IPS DF 6.9 (cell line): Measurements from ENCODE around the gene CDR2.
"Not testable (repeated sequence)": the region's sequence is repeated elsewhere in the genome, so short reads cannot be mapped to it uniquely, and the experiment has no call there.

Source experiments
- DNase-seq: peaks from one replicate; pipeline ENCODE4 v3.0.0-alpha.2; 2013; ENCODE audit warnings: low read depth, low spot score
- H3K27ac ChIP-seq: one replicate; pipeline ENCODE4 v1.5.1; 2013; ENCODE audit warnings: low read length, control low read depth
- H3K27me3 ChIP-seq: 2 replicates; pipeline ENCODE4 v1.6.1; 2013; ENCODE audit warnings: mild to moderate bottlenecking, low read length; ENCODE audit not compliant: control insufficient read depth, insufficient read depth
- H3K36me3 ChIP-seq: 2 replicates; pipeline ENCODE4 v1.6.1; 2013; ENCODE audit warnings: low read length; ENCODE audit not compliant: control insufficient read depth, insufficient read depth
- H3K4me1 ChIP-seq: 2 replicates; pipeline ENCODE4 v1.6.1; 2013; ENCODE audit warnings: low read length; ENCODE audit not compliant: control insufficient read depth, insufficient read depth
- H3K4me3 ChIP-seq: 2 replicates; pipeline ENCODE4 v1.5.1; 2013; ENCODE audit warnings: mild to moderate bottlenecking, low read length
- H3K9me3 ChIP-seq: 2 replicates; pipeline ENCODE4 v1.6.1; 2013; ENCODE audit warnings: low read length, inconsistent platforms; ENCODE audit not compliant: control insufficient read depth, insufficient read depth
- WGBS: extraction: QIAGEN DNeasy Blood & Tissue Kit; methylation state at CpG from one replicate; pipeline ENCODE4 v1.1.7; 2013; ENCODE audit warnings: mixed read lengths, missing lambda C conversion rate; ENCODE audit not compliant: insufficient read length, insufficient coverage; 5-methylcytosine and 5-hydroxymethylcytosine counted together

Gene CDR2

DNA sequence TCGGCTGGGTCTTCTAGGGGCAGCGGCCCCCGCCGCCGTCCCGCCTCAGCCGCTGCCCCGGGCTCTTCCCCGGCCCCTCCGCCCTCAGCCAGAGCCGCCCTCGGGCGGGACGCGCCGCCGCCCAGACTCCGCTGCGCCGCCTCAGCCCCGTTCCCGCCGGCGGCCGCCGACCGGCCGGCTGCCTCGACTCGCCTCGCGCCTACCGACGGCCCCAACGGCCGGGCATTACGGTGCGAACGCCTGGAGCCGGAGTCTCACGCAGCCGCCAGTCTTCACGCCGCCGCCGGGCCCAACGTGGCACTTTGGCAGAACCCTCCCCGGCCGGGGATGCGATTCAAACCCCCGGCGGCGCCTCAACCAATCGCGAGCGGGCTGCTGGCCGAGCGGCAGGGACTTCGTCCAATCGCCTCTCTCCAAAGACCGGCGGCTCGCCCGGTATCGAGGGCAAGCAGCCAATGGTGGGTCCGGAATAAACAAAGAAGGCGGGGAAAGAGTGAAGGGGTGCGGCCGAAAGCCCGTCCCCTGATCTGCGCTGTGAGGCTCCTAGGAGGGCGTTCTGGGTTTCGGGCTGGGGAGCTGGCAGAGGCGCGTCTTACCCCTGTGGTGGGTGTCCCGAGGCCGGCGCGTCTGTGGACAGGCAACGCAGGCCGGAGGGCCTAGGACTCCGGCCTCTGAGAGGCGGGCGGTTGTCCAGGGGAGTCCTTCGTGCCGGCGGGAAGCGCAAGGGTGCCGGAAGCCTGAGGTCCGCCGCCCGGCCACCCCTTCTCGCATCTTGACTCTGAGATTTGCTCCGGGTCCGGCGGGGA is at the start of gene CDR2:
Gene CDR2 (minus strand): TSS at position 309 of the 806 bp plus-strand sequence. CDS start 310 bp downstream, outside the sequence.
- H3K36me3 ChIP-seq, result no peaks in the 10 kb centered on the region
- no peak within 1 kb of the TSS for H3K27ac ChIP-seq
- DNase-seq, result peak; percentile 88
- no peaks in the 10 kb centered on the region for H3K4me1 ChIP-seq
- peak within 1 kb of the TSS; percentile 72 for H3K4me3 ChIP-seq
- H3K9me3 ChIP-seq, result no peaks in the 10 kb centered on the region
- no CpG with 5 or more reads among the region's 96 CpGs for WGBS
- H3K27me3 ChIP-seq, result no peaks in the 10 kb centered on the region

GRCh38 chr16:22423716-22424115 is 49.3 kb upstream of the CDR2 start:
- Histone ChIP-seq H3K27me3 (no peaks in the 10 kb centered on the region), H3K9me3 (no peaks in the 10 kb centered on the region), H3K36me3 (peaks cover 12% of the 10 kb centered on the region), H3K4me1 (no peaks in the 10 kb centered on the region), H3K27ac (no peak overlapping the region), H3K4me3 (no peak overlapping the region)
- WGBS, result no CpG with 5 or more reads among the region's 12 CpGs
- no peak for DNase-seq

GRCh38 chr16:22421136-22421535 is 46.7 kb upstream of the CDR2 start:
- DNase-seq, result no peak
- Histone ChIP-seq H3K4me1 (no peaks in the 10 kb centered on the region), H3K9me3 (no peaks in the 10 kb centered on the region), H3K27me3 (no peaks in the 10 kb centered on the region), H3K36me3 (peaks cover 3% of the 10 kb centered on the region; the same call in 1 of the 2 replicates), H3K27ac (no peak overlapping the region), H3K4me3 (no peak overlapping the region)
- WGBS, result no CpG with 5 or more reads among the region's 14 CpGs

- H3K9me3 ChIP-seq, result no peaks in the 10 kb centered on the region
- DNase-seq, result no peak
- H3K36me3 ChIP-seq, result peaks cover 3% of the 10 kb centered on the region; the same call in 1 of the 2 replicates
- H3K4me3 ChIP-seq, result no peak overlapping the region
- no CpG with 5 or more reads among the region's 18 CpGs for WGBS
- no peaks in the 10 kb centered on the region for H3K27me3 ChIP-seq
- no peak overlapping the region for H3K27ac ChIP-seq
- no peaks in the 10 kb centered on the region for H3K4me1 ChIP-seq
Observed at GRCh38 chr16:22420606-22421135, 46.3 kb upstream of the CDR2 start.

DNA sequence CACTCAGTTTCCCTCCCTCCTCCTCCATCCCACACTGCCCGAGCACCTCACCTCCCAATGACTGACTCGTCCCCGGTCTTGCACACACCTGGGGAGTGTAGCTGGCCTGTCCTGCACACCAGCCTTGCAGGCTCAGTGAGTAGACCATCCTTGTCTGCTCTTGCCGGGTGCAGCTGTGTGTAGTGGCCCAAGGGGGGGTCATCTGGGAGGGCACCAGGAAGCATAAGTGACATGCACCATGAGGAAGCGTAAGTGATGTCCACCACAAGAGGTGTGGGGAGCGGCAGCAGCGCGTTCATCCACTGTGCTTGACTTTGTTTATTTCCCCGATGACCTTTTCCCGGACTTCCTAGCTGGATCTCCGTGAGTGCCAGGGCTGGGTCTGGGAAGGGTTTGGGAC is 45.5 kb upstream of the CDR2 start:
- no peaks in the 10 kb centered on the region for H3K4me1 ChIP-seq
- no CpG with 5 or more reads among the region's 11 CpGs for WGBS
- no peak overlapping the region for H3K27ac ChIP-seq
- no peaks in the 10 kb centered on the region for H3K9me3 ChIP-seq
- H3K27me3 ChIP-seq, result no peaks in the 10 kb centered on the region
- no peak overlapping the region for H3K4me3 ChIP-seq
- peaks cover 3% of the 10 kb centered on the region; the same call in 1 of the 2 replicates for H3K36me3 ChIP-seq
- no peak for DNase-seq

DNA sequence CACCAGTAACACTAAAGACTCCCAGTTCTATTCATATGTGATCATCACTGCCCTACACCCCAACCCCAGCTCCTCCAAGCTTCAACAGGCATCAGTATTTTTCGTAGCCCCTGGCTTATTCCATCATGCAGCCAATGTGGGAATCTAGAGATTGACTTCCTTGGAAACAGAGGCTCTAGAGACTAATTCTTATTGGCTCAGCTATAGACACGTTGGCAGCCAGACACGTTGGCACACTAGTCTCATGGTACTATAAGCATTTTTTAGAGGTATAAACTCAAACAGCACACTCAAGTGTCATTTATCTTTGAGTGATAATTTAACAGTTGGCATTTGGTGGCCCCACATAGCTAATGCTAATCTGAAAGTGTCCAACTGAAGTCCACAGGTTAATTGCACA is 44.4 kb upstream of the CDR2 start:
- DNase-seq, result no peak
- Histone ChIP-seq H3K4me3 (no peak overlapping the region), H3K4me1 (no peaks in the 10 kb centered on the region), H3K27ac (no peak overlapping the region), H3K27me3 (no peaks in the 10 kb centered on the region), H3K36me3 (peaks cover 3% of the 10 kb centered on the region; the same call in 1 of the 2 replicates), H3K9me3 (no peaks in the 10 kb centered on the region)
- no CpG with 5 or more reads among the region's 3 CpGs for WGBS

DNA sequence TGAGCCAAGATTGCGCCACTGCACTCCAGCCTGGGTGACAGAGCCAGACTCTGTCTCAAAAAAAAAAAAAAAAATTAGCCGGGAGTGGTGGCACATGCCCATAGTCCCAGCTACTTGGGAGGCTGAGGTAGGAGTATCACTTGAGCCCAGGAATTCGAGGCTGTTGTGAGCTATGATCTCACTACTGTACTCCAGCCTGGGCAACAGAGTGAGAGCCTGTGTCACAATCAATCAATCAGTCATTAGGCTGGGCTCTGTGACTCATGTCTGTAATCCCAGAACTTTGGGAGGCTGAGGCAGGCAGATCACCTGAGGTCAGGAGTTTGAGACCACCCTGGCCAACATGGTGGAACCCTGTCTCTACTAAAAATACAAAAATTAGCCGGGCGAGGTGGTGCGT is 43.4 kb upstream of the CDR2 start:
- H3K4me1 ChIP-seq, H3K4me3 ChIP-seq, H3K27ac ChIP-seq, H3K36me3 ChIP-seq, H3K9me3 ChIP-seq, DNase-seq, H3K27me3 ChIP-seq: not testable (repeated sequence)
- no CpG with 5 or more reads among the region's 6 CpGs for WGBS

DNA sequence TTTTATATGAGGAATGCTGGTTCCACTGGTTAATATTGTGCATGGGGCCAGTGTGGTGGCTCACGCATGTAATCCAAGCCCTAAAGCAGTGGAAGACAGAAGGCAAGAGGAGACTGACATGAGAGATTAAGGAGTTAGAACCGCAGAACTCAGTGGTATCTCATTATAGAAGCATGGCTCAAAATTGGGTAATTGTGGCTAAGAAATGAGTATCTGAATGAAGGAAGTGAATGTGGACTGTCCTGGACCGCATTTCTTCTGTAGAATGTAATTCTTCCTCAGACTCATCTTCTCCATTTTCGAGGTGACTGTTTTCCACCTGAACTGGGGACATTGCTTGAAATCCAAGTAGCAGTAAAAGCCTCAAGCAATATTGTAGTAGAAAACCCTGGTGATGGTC is 42.6 kb upstream of the CDR2 start:
- DNase-seq, result no peak
- peaks cover 3% of the 10 kb centered on the region; the same call in 1 of the 2 replicates for H3K36me3 ChIP-seq
- H3K27ac ChIP-seq, result no peak overlapping the region
- H3K4me1 ChIP-seq, result no peaks in the 10 kb centered on the region
- no CpG with 5 or more reads among the region's 4 CpGs for WGBS
- no peaks in the 10 kb centered on the region for H3K9me3 ChIP-seq
- H3K27me3 ChIP-seq, result no peaks in the 10 kb centered on the region
- H3K4me3 ChIP-seq, result no peak overlapping the region

GRCh38 chr16:22413819-22414218 is 39.4 kb upstream of the CDR2 start:
- WGBS, result no CpG with 5 or more reads among the region's 7 CpGs
- no peak for DNase-seq
- Histone ChIP-seq H3K9me3 (no peaks in the 10 kb centered on the region), H3K4me1 (no peaks in the 10 kb centered on the region), H3K27ac (no peak overlapping the region), H3K4me3 (no peak overlapping the region), H3K36me3 (no peaks in the 10 kb centered on the region), H3K27me3 (no peaks in the 10 kb centered on the region)

DNA sequence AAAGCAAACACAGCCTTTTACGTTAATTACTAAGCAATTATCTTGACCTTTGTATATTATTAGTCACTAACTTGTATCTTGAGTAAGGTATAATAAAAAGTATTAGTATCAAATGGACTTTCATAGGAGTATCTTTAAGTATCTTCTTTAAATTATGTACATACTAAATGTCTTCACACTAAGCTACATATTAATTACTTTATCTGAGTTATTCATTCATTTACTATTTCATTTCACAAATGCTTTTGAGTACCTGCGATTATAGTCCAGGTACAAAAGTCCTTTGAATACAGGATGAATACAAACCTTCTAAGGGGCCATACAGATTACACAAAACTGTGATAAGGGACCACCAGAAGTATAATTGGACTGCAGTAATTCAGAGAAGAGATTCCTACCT is 33.1 kb upstream of the CDR2 start:
- WGBS, result no CpG with 5 or more reads among the region's 2 CpGs
- DNase-seq, result no peak

GRCh38 chr16:22402191-22402590 is 27.8 kb upstream of the CDR2 start:
- no peak for DNase-seq
- Histone ChIP-seq H3K27ac (no peak overlapping the region), H3K36me3 (no peaks in the 10 kb centered on the region), H3K9me3 (no peaks in the 10 kb centered on the region), H3K27me3 (no peaks in the 10 kb centered on the region), H3K4me3 (no peak overlapping the region), H3K4me1 (no peaks in the 10 kb centered on the region)

More for the DNA sequence above, 33.1 kb upstream of the CDR2 start:
- H3K27me3 ChIP-seq, result no peaks in the 10 kb centered on the region
- no peaks in the 10 kb centered on the region for H3K4me1 ChIP-seq
- H3K9me3 ChIP-seq, result no peaks in the 10 kb centered on the region
- no peak overlapping the region for H3K4me3 ChIP-seq
- no peak overlapping the region for H3K27ac ChIP-seq
- H3K36me3 ChIP-seq, result no peaks in the 10 kb centered on the region
